HG02870 (cell line): Measurements from ENCODE around the gene NFKB2.

ENCODE experiments used
- ATAC-seq: cut with Tn5 transposase; IDR thresholded peaks from one replicate; pipeline ENCODE4 v1.9.1; 2021; ENCODE audit warnings: mild to moderate bottlenecking, moderate library complexity; ENCODE audit not compliant: unreplicated experiment

NFKB2 gene

GRCh38 chr10:102394079-102394800 is 1.3 kb upstream of the NFKB2 start:
- ATAC-seq = peak; percentile 81

DNA sequence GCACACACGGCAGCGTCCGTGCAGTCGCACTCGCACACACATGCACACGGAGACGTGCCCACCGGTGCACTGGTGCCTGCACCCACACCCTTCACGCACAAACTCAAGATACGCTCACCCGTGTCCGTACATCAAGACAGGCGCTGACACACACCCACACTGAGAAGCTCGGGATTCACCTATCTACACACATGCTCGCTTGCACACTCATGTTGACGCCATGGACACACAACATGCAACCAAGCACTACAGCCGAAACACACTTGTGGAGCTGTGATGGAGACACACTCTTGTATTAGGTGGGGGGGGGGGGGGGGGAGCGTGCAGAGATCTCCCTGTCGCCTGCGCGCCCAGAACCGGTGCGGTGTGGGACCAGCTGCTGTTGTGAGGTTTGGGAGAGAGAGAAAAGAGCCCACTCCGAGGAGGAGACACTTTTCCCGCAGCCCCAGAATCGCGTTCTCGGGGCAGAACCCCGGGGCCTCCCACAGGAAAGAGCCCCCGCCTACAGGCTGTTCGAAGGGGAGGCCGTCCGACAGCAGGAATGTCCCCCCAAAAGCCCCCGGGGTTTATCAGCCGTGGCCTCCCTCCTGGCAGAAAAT is 605 bp upstream of the NFKB2 start:
- no peak for ATAC-seq

GRCh38 chr10:102396317-102396650 is 779 bp downstream of the NFKB2 start:
- ATAC-seq = no peak

DNA sequence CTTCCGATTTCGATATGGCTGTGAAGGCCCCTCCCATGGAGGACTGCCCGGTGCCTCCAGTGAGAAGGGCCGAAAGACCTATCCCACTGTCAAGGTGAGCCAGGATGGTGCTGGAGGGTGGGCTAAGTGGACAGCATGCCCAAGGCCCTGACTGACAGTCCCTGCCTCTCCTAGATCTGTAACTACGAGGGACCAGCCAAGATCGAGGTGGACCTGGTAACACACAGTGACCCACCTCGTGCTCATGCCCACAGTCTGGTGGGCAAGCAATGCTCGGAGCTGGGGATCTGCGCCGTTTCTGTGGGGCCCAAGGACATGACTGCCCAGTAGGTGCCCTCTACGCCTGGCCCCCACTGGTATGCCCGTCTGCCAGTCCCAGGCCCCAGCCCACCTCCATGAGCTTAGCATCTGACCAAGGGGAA is 1.2 kb downstream of the NFKB2 start:
- ATAC-seq = no peak

GRCh38 chr10:102397222-102398171 is 2.0 kb downstream of the NFKB2 start:
- no peak for ATAC-seq

GRCh38 chr10:102398172-102399020 is 2.9 kb downstream of the NFKB2 start:
- no peak for ATAC-seq

GRCh38 chr10:102399217-102400021 is 3.9 kb downstream of the NFKB2 start:
- peak; percentile 36 for ATAC-seq

GRCh38 chr10:102400076-102400475 is 4.6 kb downstream of the NFKB2 start:
- no peak for ATAC-seq

DNA sequence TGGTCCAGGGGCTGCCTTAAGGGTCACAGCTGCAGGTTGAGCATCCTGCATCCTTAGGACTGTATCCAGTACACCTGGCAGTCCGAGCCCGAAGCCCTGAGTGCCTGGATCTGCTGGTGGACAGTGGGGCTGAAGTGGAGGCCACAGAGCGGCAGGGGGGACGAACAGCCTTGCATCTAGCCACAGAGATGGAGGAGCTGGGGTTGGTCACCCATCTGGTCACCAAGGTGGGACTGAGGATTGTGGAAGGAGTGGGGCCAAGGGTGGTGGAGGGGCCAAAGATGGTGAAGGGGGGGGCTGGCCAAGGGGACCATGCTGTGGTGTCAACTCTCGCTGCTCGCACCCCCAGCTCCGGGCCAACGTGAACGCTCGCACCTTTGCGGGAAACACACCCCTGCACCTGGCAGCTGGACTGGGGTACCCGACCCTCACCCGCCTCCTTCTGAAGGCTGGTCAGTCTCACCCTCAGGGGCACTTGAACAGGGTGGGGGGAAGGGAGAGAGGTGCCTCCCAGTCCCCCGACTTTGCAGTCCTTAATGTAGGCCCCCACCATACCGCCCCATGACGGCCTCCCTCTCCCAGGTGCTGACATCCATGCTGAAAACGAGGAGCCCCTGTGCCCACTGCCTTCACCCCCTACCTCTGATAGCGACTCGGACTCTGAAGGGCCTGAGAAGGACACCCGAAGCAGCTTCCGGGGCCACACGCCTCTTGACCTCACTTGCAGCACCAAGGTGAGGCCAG is 5.3 kb downstream of the NFKB2 start:
- ATAC-seq = no peak

DNA sequence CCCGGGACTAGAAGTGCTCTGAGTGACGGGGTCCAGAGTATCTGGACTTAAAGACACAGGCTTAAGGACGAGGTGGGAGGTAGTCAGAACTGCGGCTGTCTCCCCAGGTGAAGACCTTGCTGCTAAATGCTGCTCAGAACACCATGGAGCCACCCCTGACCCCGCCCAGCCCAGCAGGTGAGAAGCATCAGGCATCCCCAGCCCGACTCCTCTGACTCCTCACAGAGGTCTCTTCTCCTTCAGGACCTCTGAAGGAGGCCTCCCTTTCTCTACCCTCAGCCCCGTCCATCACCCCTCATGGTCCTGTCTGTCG is 5.8 kb downstream of the NFKB2 start:
- ATAC-seq = no peak

- no peak for ATAC-seq
Observed at GRCh38 chr10:102401735-102402511, 6.4 kb downstream of the NFKB2 start.

DNA sequence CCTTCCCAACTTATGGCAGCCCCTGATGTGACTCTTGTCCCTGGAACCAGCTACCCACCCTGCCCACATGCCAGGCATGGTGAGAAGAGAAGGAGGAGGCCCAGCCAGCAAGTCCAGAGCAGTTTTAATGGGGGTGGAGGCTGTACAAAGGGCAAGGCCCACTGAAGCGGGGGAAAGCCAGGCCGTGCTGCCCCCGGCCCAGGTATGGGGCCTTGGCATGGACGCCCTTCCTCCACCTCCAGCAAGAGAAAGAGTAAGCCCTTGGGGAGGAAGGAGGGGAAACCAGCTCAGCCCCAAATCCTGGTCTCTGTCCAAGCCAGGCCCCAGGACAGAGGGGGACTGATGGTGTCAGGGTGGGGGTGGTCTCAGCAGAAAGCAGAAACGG is 7.0 kb downstream of the NFKB2 start:
- no peak for ATAC-seq

DNA sequence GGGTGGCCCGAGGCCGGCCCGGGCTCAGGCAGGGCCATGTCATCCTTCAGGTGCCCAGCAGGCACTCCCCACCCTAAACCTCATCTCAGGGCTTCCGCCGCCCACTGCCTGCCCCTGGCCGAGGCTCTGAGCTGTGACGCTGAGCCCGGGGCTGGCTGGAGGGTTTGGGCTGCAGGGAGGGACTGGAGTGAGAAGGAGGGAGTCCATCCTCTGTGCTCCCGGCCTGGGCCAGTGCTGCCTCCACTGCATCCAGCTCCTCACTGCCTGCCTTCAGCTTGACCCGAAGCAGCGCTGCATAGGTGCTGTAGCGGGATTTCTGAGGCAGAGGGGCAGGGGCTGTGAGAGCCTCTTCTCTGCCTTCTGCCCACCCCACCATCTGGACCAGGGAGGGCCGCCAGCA is 7.6 kb downstream of the NFKB2 start:
- no peak for ATAC-seq

DNA sequence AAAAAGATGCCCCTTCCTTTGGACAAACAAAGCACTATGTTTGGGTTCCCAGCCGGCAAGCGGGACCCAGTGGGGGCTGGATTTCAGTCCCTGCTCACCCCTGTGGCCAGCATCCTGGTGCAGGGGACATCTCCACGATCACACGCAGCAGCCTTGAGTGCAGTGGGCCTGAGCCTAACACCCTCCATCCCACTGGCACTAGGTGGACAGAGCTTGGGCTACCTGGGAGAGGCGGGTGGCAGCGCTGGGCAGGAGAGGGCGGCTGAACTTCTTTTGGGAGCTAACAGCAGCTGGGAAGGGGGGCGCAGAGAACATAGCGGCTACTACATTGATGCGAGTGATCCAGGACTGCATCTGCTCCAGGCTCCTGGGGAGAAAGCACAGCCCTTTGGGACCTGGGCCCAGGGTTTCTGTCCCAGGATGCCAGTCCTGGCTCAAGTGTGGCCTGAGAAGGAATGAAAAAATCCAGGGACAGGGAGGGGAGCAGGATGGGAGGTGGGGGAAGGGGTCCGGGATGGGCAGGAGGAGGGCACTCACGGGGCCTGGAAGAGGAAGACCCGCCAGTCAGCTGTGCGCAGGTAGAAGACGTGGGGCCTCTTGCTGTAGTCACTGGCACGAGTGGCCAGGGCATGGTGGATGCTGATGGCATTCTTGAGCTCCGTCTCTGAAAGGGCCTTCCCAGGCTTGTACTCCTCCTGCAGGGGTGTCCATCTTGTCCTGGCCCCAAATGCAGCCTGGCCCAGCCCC is 9.0 kb downstream of the NFKB2 start:
- ATAC-seq = no peak

- no peak for ATAC-seq
Observed at GRCh38 chr10:102405108-102405571, 9.6 kb downstream of the NFKB2 start.

- no peak for ATAC-seq
Observed at GRCh38 chr10:102405632-102406031, 10.1 kb downstream of the NFKB2 start.

DNA sequence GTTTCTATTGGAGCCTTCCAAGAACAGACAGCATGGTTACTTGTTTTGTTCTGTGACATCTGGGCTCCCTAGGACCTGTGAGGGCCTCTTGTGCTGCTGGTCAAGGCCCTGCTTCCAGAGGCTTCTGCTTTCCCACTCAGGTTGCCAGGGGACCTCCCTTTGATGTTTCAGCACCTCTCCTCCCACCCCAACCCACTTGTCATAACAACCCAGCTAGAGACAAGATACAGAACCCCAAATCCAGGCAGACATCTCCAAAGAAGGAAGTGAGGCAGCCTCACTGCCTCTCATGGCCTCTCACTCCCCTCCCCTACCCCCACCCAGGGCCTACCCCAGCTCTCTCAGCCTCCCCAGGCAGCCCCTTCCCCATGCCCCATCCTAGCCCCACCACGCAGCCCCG is 11.3 kb downstream of the NFKB2 start:
- ATAC-seq = no peak
